ENCODE data around the gene PDZD7.

Gene PDZD7

GRCh38 chr10:101018600-101019439 lies 12.1 kb downstream of the PDZD7 start:
- peak; percentile 84 for DNase-seq (ENCODE audit: low spot score)

- no peak for DNase-seq (ENCODE audit: low spot score)
Observed at GRCh38 chr10:101018118-101018599, 12.8 kb downstream of the PDZD7 start.

- no peak for DNase-seq (ENCODE audit: low spot score)
Observed at GRCh38 chr10:101016814-101017213, 14.1 kb downstream of the PDZD7 start.

GRCh38 chr10:101015582-101015973 lies 15.4 kb downstream of the PDZD7 start:
- DNase-seq (ENCODE audit: low spot score) = no peak

GRCh38 chr10:101014966-101015581 lies 15.9 kb downstream of the PDZD7 start:
- DNase-seq (ENCODE audit: low spot score) = no peak

- peak; percentile 88 for DNase-seq (ENCODE audit: low spot score)
Observed at GRCh38 chr10:101014230-101014884, 16.6 kb downstream of the PDZD7 start.

GRCh38 chr10:101013365-101013825 lies 17.5 kb downstream of the PDZD7 start:
- no peak for DNase-seq (ENCODE audit: low spot score)

GRCh38 chr10:101012525-101013364 lies 18.2 kb downstream of the PDZD7 start:
- DNase-seq (ENCODE audit: low spot score) = peak; percentile 82

- DNase-seq (ENCODE audit: low spot score) = no peak
Observed at GRCh38 chr10:101011517-101012423, 19.2 kb downstream of the PDZD7 start.

GRCh38 chr10:101010329-101010728 lies 20.6 kb downstream of the PDZD7 start:
- DNase-seq (ENCODE audit: low spot score) = no peak

- no peak for DNase-seq (ENCODE audit: low spot score)
Observed at GRCh38 chr10:101008823-101009423, 22.0 kb downstream of the PDZD7 start.

- DNase-seq (ENCODE audit: low spot score) = no peak
Observed at GRCh38 chr10:101007915-101008822, 22.8 kb downstream of the PDZD7 start.

GRCh38 chr10:101007099-101007711 lies 23.7 kb downstream of the PDZD7 start:
- no peak for DNase-seq (ENCODE audit: low spot score)

GRCh38 chr10:101006593-101007098 lies 24.3 kb downstream of the PDZD7 start:
- DNase-seq (ENCODE audit: low spot score) = peak; percentile 81

- DNase-seq (ENCODE audit: low spot score) = no peak
Observed at GRCh38 chr10:101005869-101006567, 24.9 kb downstream of the PDZD7 start.

GRCh38 chr10:101005361-101005760 lies 25.6 kb downstream of the PDZD7 start:
- no peak for DNase-seq (ENCODE audit: low spot score)

- DNase-seq (ENCODE audit: low spot score) = no peak
Observed at GRCh38 chr10:101003639-101004206, 27.2 kb downstream of the PDZD7 start.

- no peak for DNase-seq (ENCODE audit: low spot score)
Observed at GRCh38 chr10:101002456-101002855, 28.5 kb downstream of the PDZD7 start.

Measured in left forelimb (tissue), 1 donor.